Osteoblast (primary cell): ENCODE measurements around the gene ZNG1F. TPM values are rescaled to one million over a fixed set of nuclear protein-coding genes. Genes with fewer than 3 reads are reported as not detected.
"Not testable (repeated sequence)": the region's sequence is repeated elsewhere in the genome, so short reads cannot be mapped to it uniquely, and the experiment has no call there.

Source experiments
- DNase-seq: peaks from one replicate; pipeline ENCODE4 v3.0.0; 2011; ENCODE audit warnings: low spot score, mixed read lengths; ENCODE audit not compliant: insufficient read length; ENCODE audit errors: missing footprints
- H2AFZ ChIP-seq: 2 replicates; pipeline ENCODE4 v1.6.0; 2011; ENCODE audit warnings: mild to moderate bottlenecking, low read length
- H3K27ac ChIP-seq: 2 replicates; pipeline ENCODE4 v1.5.1; 2011; ENCODE audit warnings: mild to moderate bottlenecking, low read depth, low read length, moderate library complexity
- H3K27me3 ChIP-seq: 2 replicates; pipeline ENCODE4 v1.6.0; 2012; ENCODE audit warnings: mild to moderate bottlenecking, control low read depth, inconsistent platforms, low read length, moderate library complexity; ENCODE audit not compliant: insufficient read depth
- H3K36me3 ChIP-seq: 2 replicates; pipeline ENCODE4 v1.5.1; 2011; ENCODE audit warnings: mild to moderate bottlenecking, low read length, control low read depth, moderate library complexity; ENCODE audit not compliant: insufficient read depth
- H3K4me1 ChIP-seq: 2 replicates; pipeline ENCODE4 v1.5.1; 2011; ENCODE audit warnings: mild to moderate bottlenecking, low read length, control low read depth, moderate library complexity; ENCODE audit not compliant: insufficient read depth
- H3K4me2 ChIP-seq: 2 replicates; pipeline ENCODE4 v1.6.0; 2011; ENCODE audit warnings: mild to moderate bottlenecking, low read length; ENCODE audit not compliant: insufficient read depth
- H3K4me3 ChIP-seq: fragments of 200-600 bp; sonication (generic); 3 replicates; pipeline ENCODE4 v1.5.1; 2012; ENCODE audit warnings: mild to moderate bottlenecking, low read length, inconsistent platforms; ENCODE audit not compliant: insufficient read depth
- H3K79me2 ChIP-seq: 2 replicates; pipeline ENCODE4 v1.6.0; 2012; ENCODE audit warnings: mild to moderate bottlenecking, low read length, control low read depth, inconsistent platforms; ENCODE audit not compliant: insufficient read depth
- H3K9me3 ChIP-seq: 2 replicates; pipeline ENCODE4 v1.5.1; 2011; ENCODE audit warnings: low read depth, low read length, control low read depth
- H4K20me1 ChIP-seq: 2 replicates; pipeline ENCODE4 v1.6.0; 2012; ENCODE audit warnings: mild to moderate bottlenecking, low read length, control low read depth; ENCODE audit not compliant: insufficient read depth
- total RNA-seq: library from RNA; depleted of rRNA; stranded (reverse); fragments of >200 nt; gene quantifications from 2 replicates; pipeline ENCODE4 v1.2.3, GENCODE V29; 2012

ZNG1F gene
- total RNA-seq, 1 donor, result 7.2 TPM

- DNase-seq, H3K27me3 ChIP-seq, H3K27ac ChIP-seq, H3K36me3 ChIP-seq, H3K4me1 ChIP-seq, H4K20me1 ChIP-seq, H3K79me2 ChIP-seq, H3K4me3 ChIP-seq, H2AFZ ChIP-seq, H3K9me3 ChIP-seq, H3K4me2 ChIP-seq: not testable (repeated sequence)
These were observed 77.7 kb downstream of the ZNG1F start for GRCh38 chr9:41111414-41111813.

GRCh38 chr9:41110913-41111312 lies 78.2 kb downstream of the ZNG1F start:
- not testable (repeated sequence) for H2AFZ ChIP-seq, H3K4me1 ChIP-seq, H4K20me1 ChIP-seq, H3K27ac ChIP-seq, H3K4me2 ChIP-seq, DNase-seq, H3K36me3 ChIP-seq, H3K27me3 ChIP-seq, H3K4me3 ChIP-seq, H3K9me3 ChIP-seq, H3K79me2 ChIP-seq

- DNase-seq, H3K27me3 ChIP-seq, H3K9me3 ChIP-seq, H3K36me3 ChIP-seq, H3K4me3 ChIP-seq, H3K4me1 ChIP-seq, H2AFZ ChIP-seq, H3K79me2 ChIP-seq, H3K4me2 ChIP-seq, H4K20me1 ChIP-seq, H3K27ac ChIP-seq: not testable (repeated sequence)
These were observed 79.9 kb downstream of the ZNG1F start for GRCh38 chr9:41109253-41109652.

- H3K27me3 ChIP-seq, H4K20me1 ChIP-seq, H2AFZ ChIP-seq, H3K79me2 ChIP-seq, H3K4me1 ChIP-seq, H3K36me3 ChIP-seq, H3K27ac ChIP-seq, H3K9me3 ChIP-seq, H3K4me2 ChIP-seq, H3K4me3 ChIP-seq, DNase-seq: not testable (repeated sequence)
These were observed 80.3 kb downstream of the ZNG1F start for GRCh38 chr9:41108816-41109215.

GRCh38 chr9:41106472-41107116 lies 82.5 kb downstream of the ZNG1F start:
- H3K4me3 ChIP-seq, H3K79me2 ChIP-seq, H3K4me2 ChIP-seq, H3K36me3 ChIP-seq, DNase-seq, H2AFZ ChIP-seq, H3K27me3 ChIP-seq, H3K9me3 ChIP-seq, H4K20me1 ChIP-seq, H3K27ac ChIP-seq, H3K4me1 ChIP-seq: not testable (repeated sequence)

- not testable (repeated sequence) for H3K4me3 ChIP-seq, H3K36me3 ChIP-seq, H3K79me2 ChIP-seq, H2AFZ ChIP-seq, H3K27ac ChIP-seq, DNase-seq, H3K4me1 ChIP-seq, H3K4me2 ChIP-seq, H3K9me3 ChIP-seq, H3K27me3 ChIP-seq, H4K20me1 ChIP-seq
These were observed 83.4 kb downstream of the ZNG1F start for GRCh38 chr9:41105557-41106253.

- H2AFZ ChIP-seq, H3K4me3 ChIP-seq, H3K79me2 ChIP-seq, H3K9me3 ChIP-seq, H3K36me3 ChIP-seq, DNase-seq, H4K20me1 ChIP-seq, H3K4me2 ChIP-seq, H3K27ac ChIP-seq, H3K4me1 ChIP-seq, H3K27me3 ChIP-seq: not testable (repeated sequence)
These were observed 84.6 kb downstream of the ZNG1F start for GRCh38 chr9:41104542-41104941.

GRCh38 chr9:41100508-41100907 lies 88.6 kb downstream of the ZNG1F start:
- not testable (repeated sequence) for H3K27me3 ChIP-seq, H3K36me3 ChIP-seq, H4K20me1 ChIP-seq, H3K4me2 ChIP-seq, DNase-seq, H3K4me3 ChIP-seq, H3K27ac ChIP-seq, H2AFZ ChIP-seq, H3K4me1 ChIP-seq, H3K79me2 ChIP-seq, H3K9me3 ChIP-seq

GRCh38 chr9:41098759-41099158 lies 90.4 kb downstream of the ZNG1F start:
- H3K4me3 ChIP-seq, H3K36me3 ChIP-seq, H4K20me1 ChIP-seq, H3K4me1 ChIP-seq, H2AFZ ChIP-seq, H3K27ac ChIP-seq, DNase-seq, H3K4me2 ChIP-seq, H3K9me3 ChIP-seq, H3K79me2 ChIP-seq, H3K27me3 ChIP-seq: not testable (repeated sequence)
